ENCODE results near the gene NPHP4.

The NPHP4 gene

DNA sequence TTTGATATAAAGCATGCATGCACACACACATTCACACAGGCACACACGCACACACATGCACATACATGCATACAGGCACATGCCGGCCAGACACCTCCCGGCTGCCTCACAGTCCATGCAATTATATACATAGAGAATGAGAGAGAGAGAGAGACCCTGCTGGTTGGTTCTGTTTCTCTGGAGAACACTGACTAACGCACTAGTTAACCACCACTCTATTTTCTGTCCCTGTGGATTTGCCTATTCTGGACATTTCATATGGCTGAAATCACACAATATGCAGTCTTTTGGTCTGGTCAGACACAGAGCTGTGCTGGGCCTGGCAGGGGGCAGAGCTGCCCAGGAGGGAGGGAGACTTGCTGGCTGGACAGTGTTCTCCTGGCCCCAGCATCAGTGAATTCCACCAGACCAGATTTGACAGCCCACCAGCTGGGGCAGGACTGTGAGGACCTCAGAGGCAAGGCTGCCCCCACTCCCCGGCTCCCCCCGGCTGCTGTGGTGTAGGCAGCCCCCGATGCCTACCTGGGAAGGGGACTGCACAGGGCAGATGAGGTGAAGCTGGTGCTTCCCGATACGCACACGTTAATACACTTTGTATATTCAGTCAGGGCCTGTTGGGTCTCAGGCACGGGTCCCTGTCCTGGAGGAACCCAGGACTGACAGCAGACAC, 152.2 kb downstream of the NPHP4 start:
- H3K79me2 ChIP-seq (ENCODE audit: control insufficient read depth, insufficient read depth, low read length): no peaks in the 10 kb centered on the region
- no peak overlapping the region for H2BK15ac ChIP-seq (replicated peaks; ENCODE audit: low read depth)
- H3K79me1 ChIP-seq (ENCODE audit: low read length): no peaks in the 10 kb centered on the region
- no peak for DNase-seq
- no peaks in the 10 kb centered on the region for H3K27me3 ChIP-seq (ENCODE audit: insufficient read depth, low read length, poor library complexity)
- no peak overlapping the region for H3K18ac ChIP-seq (ENCODE audit: low read length)
- H3K4me3 ChIP-seq (ENCODE audit: low read length): no peak overlapping the region
- no peak overlapping the region for H3K23ac ChIP-seq (ENCODE audit: low read length)
- H2BK120ac ChIP-seq (ENCODE audit: low read depth, low read length): no peak overlapping the region
- no peak overlapping the region for H2BK5ac ChIP-seq (ENCODE audit: low read length)
- no peak overlapping the region for H3K4me2 ChIP-seq (ENCODE audit: low read length)
- H4K8ac ChIP-seq (ENCODE audit: low read depth, low read length): no peak overlapping the region
- H4K5ac ChIP-seq (ENCODE audit: low read length): no peak overlapping the region
- H3K27ac ChIP-seq (ENCODE audit: low read depth, low read length): no peak overlapping the region
- H2AK5ac ChIP-seq (ENCODE audit: low read length): no peak overlapping the region
- H3K4me1 ChIP-seq (ENCODE audit: control insufficient read depth, low read depth, low read length): no peaks in the 10 kb centered on the region
- WGBS (ENCODE audit: extremely low coverage, insufficient coverage, low lambda C conversion rate): no CpG with 5 or more reads among the region's 11 CpGs
- H3K9ac ChIP-seq (ENCODE audit: low read length): no peak overlapping the region
- no peaks in the 10 kb centered on the region for H3K36me3 ChIP-seq (ENCODE audit: control insufficient read depth, insufficient read depth, low read length)
- H3K56ac ChIP-seq (ENCODE audit: low read length): no peak overlapping the region
- H3K4ac ChIP-seq (ENCODE audit: low read depth, low read length): no peak overlapping the region

DNA sequence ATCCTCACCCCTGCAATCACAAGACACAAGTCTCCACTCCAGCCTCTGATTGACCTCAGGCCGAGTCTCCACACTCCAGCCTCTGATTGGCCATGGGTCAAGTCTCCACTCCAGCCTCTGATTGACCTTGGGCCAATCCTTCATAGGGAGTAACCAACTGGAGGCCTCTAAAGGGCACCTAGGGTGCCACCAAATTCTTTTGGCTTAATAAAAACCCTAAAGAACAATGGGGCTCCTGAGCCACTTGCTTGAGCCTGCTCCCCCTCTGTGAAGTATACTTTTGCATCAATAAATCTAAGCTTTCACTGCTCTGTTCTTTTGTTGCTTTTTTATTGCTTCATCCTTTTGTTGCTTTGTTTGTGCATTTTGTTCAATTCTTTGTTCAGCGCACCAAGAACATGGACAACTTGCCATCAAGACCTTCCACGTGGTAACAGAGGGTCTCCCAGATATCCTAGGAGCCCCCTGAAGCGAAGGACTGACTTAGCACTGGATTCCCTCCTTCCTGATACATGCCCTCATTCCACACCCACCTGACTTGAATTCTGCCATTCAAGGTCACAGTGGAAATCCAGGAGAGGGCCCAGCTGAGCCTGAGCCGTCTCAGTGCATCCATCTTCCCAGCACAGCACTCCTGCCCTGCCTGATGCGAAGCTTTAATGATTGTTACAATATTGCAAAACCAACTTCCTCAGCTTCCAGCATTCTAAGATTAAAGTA, 152.9 kb downstream of the NPHP4 start:
- Histone ChIP-seq H3K56ac (ENCODE audit: low read length) (no peak overlapping the region), H3K79me1 (ENCODE audit: low read length) (no peaks in the 10 kb centered on the region), H3K4me1 (ENCODE audit: control insufficient read depth, low read depth, low read length) (no peaks in the 10 kb centered on the region), H2BK5ac (ENCODE audit: low read length) (no peak overlapping the region), H2AK5ac (ENCODE audit: low read length) (no peak overlapping the region), H3K9ac (ENCODE audit: low read length) (no peak overlapping the region), H2BK120ac (ENCODE audit: low read depth, low read length) (no peak overlapping the region), H3K23ac (ENCODE audit: low read length) (no peak overlapping the region), H3K27ac (ENCODE audit: low read depth, low read length) (no peak overlapping the region), H3K4me3 (ENCODE audit: low read length) (no peak overlapping the region), H3K79me2 (ENCODE audit: control insufficient read depth, insufficient read depth, low read length) (no peaks in the 10 kb centered on the region), H3K4ac (ENCODE audit: low read depth, low read length) (no peak overlapping the region), H4K5ac (ENCODE audit: low read length) (no peak overlapping the region), H3K4me2 (ENCODE audit: low read length) (no peak overlapping the region), H3K27me3 (ENCODE audit: insufficient read depth, low read length, poor library complexity) (no peaks in the 10 kb centered on the region), H3K36me3 (ENCODE audit: control insufficient read depth, insufficient read depth, low read length) (no peaks in the 10 kb centered on the region), H2BK15ac (replicated peaks; ENCODE audit: low read depth) (no peak overlapping the region), H3K18ac (ENCODE audit: low read length) (no peak overlapping the region), H4K8ac (ENCODE audit: low read depth, low read length) (no peak overlapping the region)
- no CpG with 5 or more reads among the region's 6 CpGs for WGBS (ENCODE audit: extremely low coverage, insufficient coverage, low lambda C conversion rate)
- DNase-seq: no peak

DNA sequence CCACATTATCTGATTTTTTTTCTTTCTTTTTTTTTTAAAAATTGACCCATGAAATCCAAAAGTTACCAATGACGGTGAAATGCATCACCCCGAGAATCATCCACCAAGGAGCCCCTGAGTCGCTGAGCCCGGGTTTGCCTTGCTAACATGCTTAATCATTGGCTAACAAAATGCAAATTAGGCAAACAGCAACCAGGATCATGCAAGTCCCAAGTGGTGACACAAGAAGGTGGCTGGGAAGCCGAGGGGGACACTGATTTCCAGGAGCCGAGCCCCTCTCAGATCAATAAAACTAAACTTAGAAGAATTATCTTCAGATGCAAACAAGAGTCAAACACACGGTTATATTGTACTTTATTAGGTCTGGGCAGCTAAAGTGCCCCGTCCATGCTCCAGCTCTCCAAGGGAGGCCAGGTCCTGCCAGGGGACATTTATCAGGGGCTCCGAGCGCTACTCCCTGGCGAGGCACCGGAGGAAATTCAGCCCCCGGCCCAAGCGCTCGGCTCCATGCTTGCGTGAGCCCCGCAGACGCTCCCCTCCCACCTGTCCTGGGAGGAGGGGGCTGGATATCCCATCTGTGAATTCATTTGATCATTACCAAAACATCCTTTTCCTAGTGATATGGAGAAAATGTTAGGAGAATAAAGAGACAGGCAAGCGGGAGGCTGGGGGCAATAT, 154.1 kb downstream of the NPHP4 start:
- Histone ChIP-seq H3K27me3 (ENCODE audit: insufficient read depth, low read length, poor library complexity) (no peaks in the 10 kb centered on the region), H3K4me1 (ENCODE audit: control insufficient read depth, low read depth, low read length) (no peaks in the 10 kb centered on the region)
- no CpG with 5 or more reads among the region's 19 CpGs for WGBS (ENCODE audit: extremely low coverage, insufficient coverage, low lambda C conversion rate)

DNA sequence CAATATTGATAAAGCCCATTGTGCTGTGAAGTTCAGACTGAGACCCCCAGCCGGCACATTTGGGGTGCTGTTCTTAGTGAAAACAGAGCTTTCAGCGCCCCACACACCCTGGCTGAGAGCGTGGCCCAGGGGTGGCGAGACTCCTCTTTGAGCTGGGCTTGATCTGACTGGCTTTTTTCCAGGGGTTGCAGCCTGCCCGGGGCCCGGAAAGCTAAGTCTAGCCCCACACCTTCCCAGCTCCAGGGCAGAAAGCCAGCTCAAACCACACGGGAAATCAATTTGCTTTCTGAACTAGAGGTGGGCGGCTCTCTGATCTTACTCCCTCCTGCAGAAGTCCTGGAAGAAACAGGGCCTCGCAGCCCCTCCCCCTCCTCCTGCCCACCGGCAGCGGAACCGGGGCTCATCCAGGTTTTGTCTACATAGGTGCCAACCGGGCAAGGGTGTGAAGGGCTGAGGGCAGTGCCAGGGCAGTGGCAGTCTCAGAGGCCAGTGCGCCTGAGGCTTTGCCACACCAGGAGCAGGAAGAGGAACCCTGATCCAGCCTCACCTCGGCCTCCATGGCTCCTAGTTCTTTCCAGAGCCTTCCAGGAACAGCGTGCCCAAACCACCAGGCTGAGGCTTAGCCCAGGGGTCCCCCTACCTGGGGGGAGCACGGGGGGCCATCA, 155.3 kb downstream of the NPHP4 start:
- no peak overlapping the region for H2BK120ac ChIP-seq (ENCODE audit: low read depth, low read length)
- no peak overlapping the region for H4K5ac ChIP-seq (ENCODE audit: low read length)
- no peaks in the 10 kb centered on the region for H3K36me3 ChIP-seq (ENCODE audit: control insufficient read depth, insufficient read depth, low read length)
- no CpG with 5 or more reads among the region's 17 CpGs for WGBS (ENCODE audit: extremely low coverage, insufficient coverage, low lambda C conversion rate)
- no peaks in the 10 kb centered on the region for H3K79me2 ChIP-seq (ENCODE audit: control insufficient read depth, insufficient read depth, low read length)
- no peak overlapping the region for H2BK5ac ChIP-seq (ENCODE audit: low read length)
- no peak overlapping the region for H3K18ac ChIP-seq (ENCODE audit: low read length)
- no peak for DNase-seq
- H3K9ac ChIP-seq (ENCODE audit: low read length): no peak overlapping the region
- H3K4ac ChIP-seq (ENCODE audit: low read depth, low read length): no peak overlapping the region
- H3K23ac ChIP-seq (ENCODE audit: low read length): no peak overlapping the region
- no peak overlapping the region for H3K56ac ChIP-seq (ENCODE audit: low read length)
- H3K27me3 ChIP-seq (ENCODE audit: insufficient read depth, low read length, poor library complexity): no peaks in the 10 kb centered on the region
- no peak overlapping the region for H3K4me3 ChIP-seq (ENCODE audit: low read length)
- no peak overlapping the region for H3K27ac ChIP-seq (ENCODE audit: low read depth, low read length)
- H3K4me1 ChIP-seq (ENCODE audit: control insufficient read depth, low read depth, low read length): no peaks in the 10 kb centered on the region
- no peak overlapping the region for H3K4me2 ChIP-seq (ENCODE audit: low read length)
- H4K8ac ChIP-seq (ENCODE audit: low read depth, low read length): no peak overlapping the region
- no peak overlapping the region for H2AK5ac ChIP-seq (ENCODE audit: low read length)
- no peak overlapping the region for H2BK15ac ChIP-seq (replicated peaks; ENCODE audit: low read depth)
- H3K79me1 ChIP-seq (ENCODE audit: low read length): no peaks in the 10 kb centered on the region

More for the DNA sequence above, 154.1 kb downstream of the NPHP4 start:
- Histone ChIP-seq H3K4me3 (ENCODE audit: low read length) (no peak overlapping the region), H3K23ac (ENCODE audit: low read length) (no peak overlapping the region), H4K5ac (ENCODE audit: low read length) (no peak overlapping the region), H2AK5ac (ENCODE audit: low read length) (no peak overlapping the region), H4K8ac (ENCODE audit: low read depth, low read length) (no peak overlapping the region), H3K56ac (ENCODE audit: low read length) (no peak overlapping the region), H3K79me2 (ENCODE audit: control insufficient read depth, insufficient read depth, low read length) (no peaks in the 10 kb centered on the region), H2BK120ac (ENCODE audit: low read depth, low read length) (no peak overlapping the region), H3K4me2 (ENCODE audit: low read length) (no peak overlapping the region), H3K27ac (ENCODE audit: low read depth, low read length) (no peak overlapping the region), H3K18ac (ENCODE audit: low read length) (no peak overlapping the region), H3K9ac (ENCODE audit: low read length) (no peak overlapping the region), H3K4ac (ENCODE audit: low read depth, low read length) (no peak overlapping the region), H3K36me3 (ENCODE audit: control insufficient read depth, insufficient read depth, low read length) (no peaks in the 10 kb centered on the region), H3K79me1 (ENCODE audit: low read length) (no peaks in the 10 kb centered on the region), H2BK15ac (replicated peaks; ENCODE audit: low read depth) (no peak overlapping the region), H2BK5ac (ENCODE audit: low read length) (no peak overlapping the region)
- no peak for DNase-seq

DNA sequence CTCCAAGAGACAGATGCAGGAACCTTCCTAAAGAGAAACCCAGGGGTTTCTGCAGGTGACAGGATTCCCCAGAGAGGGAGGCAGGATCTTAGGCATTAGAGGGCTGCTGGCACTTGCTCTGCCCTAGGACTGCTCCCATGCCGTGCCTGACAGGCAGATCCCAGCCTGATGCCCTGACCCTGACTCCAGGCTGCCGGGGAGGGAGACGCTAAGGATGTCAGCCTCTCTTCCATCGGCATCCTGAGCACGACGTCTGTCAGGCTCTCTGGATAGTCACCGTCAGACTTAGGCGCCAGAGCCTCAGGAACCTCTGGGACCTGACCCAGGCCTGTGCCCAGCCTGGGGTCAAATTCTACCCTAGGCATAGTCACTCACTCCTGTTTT, 157.1 kb downstream of the NPHP4 start:
- Histone ChIP-seq H3K23ac (ENCODE audit: low read length) (no peak overlapping the region), H3K18ac (ENCODE audit: low read length) (no peak overlapping the region), H3K4me1 (ENCODE audit: control insufficient read depth, low read depth, low read length) (no peaks in the 10 kb centered on the region), H3K27ac (ENCODE audit: low read depth, low read length) (no peak overlapping the region), H3K79me2 (ENCODE audit: control insufficient read depth, insufficient read depth, low read length) (no peaks in the 10 kb centered on the region), H2BK120ac (ENCODE audit: low read depth, low read length) (no peak overlapping the region), H2AK5ac (ENCODE audit: low read length) (no peak overlapping the region), H3K56ac (ENCODE audit: low read length) (no peak overlapping the region), H3K36me3 (ENCODE audit: control insufficient read depth, insufficient read depth, low read length) (no peaks in the 10 kb centered on the region), H3K4me3 (ENCODE audit: low read length) (no peak overlapping the region), H2BK5ac (ENCODE audit: low read length) (no peak overlapping the region), H4K8ac (ENCODE audit: low read depth, low read length) (no peak overlapping the region), H3K9ac (ENCODE audit: low read length) (no peak overlapping the region), H2BK15ac (replicated peaks; ENCODE audit: low read depth) (no peak overlapping the region), H3K79me1 (ENCODE audit: low read length) (no peaks in the 10 kb centered on the region), H4K5ac (ENCODE audit: low read length) (no peak overlapping the region), H3K4me2 (ENCODE audit: low read length) (no peak overlapping the region), H3K4ac (ENCODE audit: low read depth, low read length) (no peak overlapping the region), H3K27me3 (ENCODE audit: insufficient read depth, low read length, poor library complexity) (no peaks in the 10 kb centered on the region)
- no CpG with 5 or more reads among the region's 8 CpGs for WGBS (ENCODE audit: extremely low coverage, insufficient coverage, low lambda C conversion rate)
- DNase-seq: no peak
